ENCODE results near the gene IPCEF1. TPM values are rescaled to one million over a fixed set of nuclear protein-coding genes. Genes with fewer than 3 reads are reported as not detected.

The IPCEF1 gene
- total and polyA plus RNA-seq, 2 experiments from 2014 or later: 0.80 TPM; not detected in 1

DNA sequence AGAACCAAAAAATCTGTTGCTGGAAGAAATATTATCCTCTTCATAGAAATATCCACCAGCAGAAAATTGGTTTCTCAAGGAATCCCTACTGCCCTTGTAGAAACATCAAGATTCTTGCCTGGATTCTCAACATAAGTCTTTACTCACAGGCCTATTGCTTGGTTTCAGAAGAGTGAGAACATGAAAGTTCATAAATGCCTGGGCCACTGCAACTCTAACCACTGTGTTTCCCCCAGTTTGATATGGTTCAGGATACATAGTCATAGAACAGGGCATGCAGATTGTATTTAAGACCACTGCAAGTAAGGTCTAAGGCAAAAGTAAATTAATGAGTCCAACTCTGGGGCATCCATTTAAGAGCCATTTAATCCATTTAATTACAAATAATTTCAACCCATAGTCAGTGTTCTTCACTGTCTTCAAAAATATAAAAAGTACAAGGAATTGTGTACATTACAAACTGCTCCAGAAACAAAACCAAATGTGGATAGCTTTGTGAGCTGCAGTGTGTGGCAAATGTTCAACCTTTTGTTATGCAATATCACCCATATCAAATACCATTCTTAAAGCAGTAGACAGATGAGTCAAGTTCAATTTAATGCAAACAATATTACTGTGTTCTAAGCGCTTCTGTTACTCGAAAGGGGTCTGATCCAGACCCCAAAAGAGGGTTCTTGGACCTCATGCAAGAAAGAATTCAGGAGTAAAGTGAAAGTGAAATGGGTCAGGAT, 234.2 kb downstream of the IPCEF1 start:
- H3K4me1 ChIP-seq (ENCODE audit: insufficient read depth): peaks cover 6% of the 10 kb centered on the region
- WGBS (ENCODE audit: low lambda C conversion rate, missing lambda C conversion rate): 87% methylated on average over 2 of the region's 2 CpGs
- no peaks in the 10 kb centered on the region for H3K9me3 ChIP-seq (ENCODE audit: low read depth)
- no peak for DNase-seq (ENCODE audit: low spot score)
- H3K36me3 ChIP-seq (replicated peaks; ENCODE audit: insufficient read depth, low read depth): no peaks in the 10 kb centered on the region
- H3K4me3 ChIP-seq: no peak overlapping the region
- peak overlapping the region; percentile 63 for H3K4me2 ChIP-seq
- no peaks in the 10 kb centered on the region for H4K20me1 ChIP-seq (ENCODE audit: insufficient read depth, poor library complexity, severe bottlenecking)
- no peaks in the 10 kb centered on the region for H3K79me2 ChIP-seq
- TF ChIP-seq, protein P1, sequence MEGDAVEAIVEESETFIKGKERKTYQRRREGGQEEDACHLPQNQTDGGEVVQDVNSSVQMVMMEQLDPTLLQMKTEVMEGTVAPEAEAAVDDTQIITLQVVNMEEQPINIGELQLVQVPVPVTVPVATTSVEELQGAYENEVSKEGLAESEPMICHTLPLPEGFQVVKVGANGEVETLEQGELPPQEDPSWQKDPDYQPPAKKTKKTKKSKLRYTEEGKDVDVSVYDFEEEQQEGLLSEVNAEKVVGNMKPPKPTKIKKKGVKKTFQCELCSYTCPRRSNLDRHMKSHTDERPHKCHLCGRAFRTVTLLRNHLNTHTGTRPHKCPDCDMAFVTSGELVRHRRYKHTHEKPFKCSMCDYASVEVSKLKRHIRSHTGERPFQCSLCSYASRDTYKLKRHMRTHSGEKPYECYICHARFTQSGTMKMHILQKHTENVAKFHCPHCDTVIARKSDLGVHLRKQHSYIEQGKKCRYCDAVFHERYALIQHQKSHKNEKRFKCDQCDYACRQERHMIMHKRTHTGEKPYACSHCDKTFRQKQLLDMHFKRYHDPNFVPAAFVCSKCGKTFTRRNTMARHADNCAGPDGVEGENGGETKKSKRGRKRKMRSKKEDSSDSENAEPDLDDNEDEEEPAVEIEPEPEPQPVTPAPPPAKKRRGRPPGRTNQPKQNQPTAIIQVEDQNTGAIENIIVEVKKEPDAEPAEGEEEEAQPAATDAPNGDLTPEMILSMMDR (IDR thresholded peaks at IDR 0.05; ENCODE audit: poor library complexity): no peak
- TF ChIP-seq EZH2phosphoT487 (IDR thresholded peaks at IDR 0.05; ENCODE audit: low read depth, severe bottlenecking, unreplicated experiment): no peak
- TF ChIP-seq EZH2 (IDR thresholded peaks at IDR 0.05; ENCODE audit: borderline replicate concordance): no peak
- H3K27ac ChIP-seq: peak overlapping the region; percentile 20
- H2AFZ ChIP-seq: peak overlapping the region; percentile 76
- no peaks in the 10 kb centered on the region for H3K27me3 ChIP-seq
- H3K9me2 ChIP-seq (replicated peaks; ENCODE audit: insufficient read depth): no peaks in the 10 kb centered on the region

DNA sequence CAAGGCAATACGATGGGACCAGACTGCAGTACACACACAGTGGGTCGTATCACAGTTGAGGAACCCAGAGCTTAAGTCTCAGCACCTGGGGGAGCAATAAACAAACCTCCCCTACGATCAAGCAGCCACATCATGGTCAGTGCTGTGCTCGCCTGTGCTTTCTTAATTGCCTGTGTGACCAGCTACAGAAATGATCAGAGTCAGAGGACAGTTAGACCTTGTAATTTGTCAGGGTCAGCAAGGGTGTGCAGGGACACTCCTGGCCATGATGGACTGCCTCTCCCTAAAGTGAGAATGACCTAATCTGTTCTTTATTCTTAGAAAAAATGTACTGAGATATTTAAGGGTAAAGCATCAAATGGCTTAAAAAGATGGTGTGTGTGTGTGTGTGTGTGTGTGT, 239.1 kb downstream of the IPCEF1 start:
- H2AFZ ChIP-seq: no peak overlapping the region
- no peaks in the 10 kb centered on the region for H3K9me2 ChIP-seq (replicated peaks; ENCODE audit: insufficient read depth)
- H3K9me3 ChIP-seq (ENCODE audit: low read depth): no peaks in the 10 kb centered on the region
- no peaks in the 10 kb centered on the region for H3K79me2 ChIP-seq
- no peak overlapping the region for H3K4me3 ChIP-seq
- DNase-seq (ENCODE audit: low spot score): no peak
- H3K27ac ChIP-seq: no peak overlapping the region
- no peaks in the 10 kb centered on the region for H3K36me3 ChIP-seq (replicated peaks; ENCODE audit: insufficient read depth, low read depth)
- no peaks in the 10 kb centered on the region for H3K4me1 ChIP-seq (ENCODE audit: insufficient read depth)
- no peak overlapping the region for H3K4me2 ChIP-seq
- H4K20me1 ChIP-seq (ENCODE audit: insufficient read depth, poor library complexity, severe bottlenecking): no peaks in the 10 kb centered on the region
- no peaks in the 10 kb centered on the region for H3K27me3 ChIP-seq
- WGBS (ENCODE audit: low lambda C conversion rate, missing lambda C conversion rate): 77% methylated on average over 4 of the region's 4 CpGs
- TF ChIP-seq EZH2 (IDR thresholded peaks at IDR 0.05; ENCODE audit: borderline replicate concordance) (no peak), EZH2phosphoT487 (IDR thresholded peaks at IDR 0.05; ENCODE audit: low read depth, severe bottlenecking, unreplicated experiment) (no peak)
- TF ChIP-seq, protein P1 (IDR thresholded peaks at IDR 0.05; ENCODE audit: poor library complexity): no peak

DNA sequence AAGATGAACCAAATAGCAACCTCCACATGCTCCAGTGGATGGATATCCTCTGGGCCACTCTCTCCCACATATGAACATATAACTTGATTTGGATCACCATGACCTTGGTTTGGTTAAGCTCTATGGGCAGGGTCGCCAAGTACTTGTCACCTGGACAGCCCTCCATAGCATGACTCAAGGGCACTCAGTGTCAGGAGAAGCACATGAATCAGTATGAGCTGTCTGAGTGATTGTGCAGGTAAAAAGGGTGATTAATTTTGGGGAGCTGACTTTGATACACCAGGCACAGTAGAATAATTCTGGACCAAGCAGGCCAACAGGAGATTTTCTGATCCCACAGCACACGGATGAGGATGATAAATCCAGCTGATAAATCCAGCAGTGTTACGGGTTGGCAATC, 243.2 kb downstream of the IPCEF1 start:
- TF ChIP-seq, protein P1 (IDR thresholded peaks at IDR 0.05; ENCODE audit: poor library complexity): no peak
- no peak for TF ChIP-seq EZH2phosphoT487 (IDR thresholded peaks at IDR 0.05; ENCODE audit: low read depth, severe bottlenecking, unreplicated experiment)
- TF ChIP-seq EZH2 (IDR thresholded peaks at IDR 0.05; ENCODE audit: borderline replicate concordance): no peak
- Histone ChIP-seq H3K4me1 (ENCODE audit: insufficient read depth) (no peaks in the 10 kb centered on the region), H3K9me3 (ENCODE audit: low read depth) (no peaks in the 10 kb centered on the region), H3K79me2 (no peaks in the 10 kb centered on the region), H2AFZ (no peak overlapping the region), H3K36me3 (replicated peaks; ENCODE audit: insufficient read depth, low read depth) (no peaks in the 10 kb centered on the region), H3K27ac (no peak overlapping the region), H4K20me1 (ENCODE audit: insufficient read depth, poor library complexity, severe bottlenecking) (no peaks in the 10 kb centered on the region), H3K27me3 (no peaks in the 10 kb centered on the region), H3K9me2 (replicated peaks; ENCODE audit: insufficient read depth) (no peaks in the 10 kb centered on the region), H3K4me2 (no peak overlapping the region), H3K4me3 (no peak overlapping the region)
- DNase-seq (ENCODE audit: low spot score): no peak
- WGBS (ENCODE audit: low lambda C conversion rate, missing lambda C conversion rate): 87% methylated on average over 3 of the region's 3 CpGs
